Occipital lobe (tissue), 2 donors: ENCODE measurements around the gene ACADVL. TPM values are rescaled to one million over a fixed set of nuclear protein-coding genes. Genes with fewer than 3 reads are reported as not detected.
A peak's percentile ranks its signal among the peaks of the same experiment; 100 is the strongest.

Source experiments
- DNase-seq: peaks from one replicate; lab custom pipeline; 2025; lab: John Stamatoyannopoulos, UW
- total RNA-seq: library from RNA; depleted of rRNA; stranded (reverse); fragments of >200 nt; gene quantifications from one replicate; pipeline ENCODE4 v1.2.3, GENCODE V29; 2014

ACADVL gene
- total RNA-seq, 1 donor from 2014 or later: 77.2 TPM

DNA sequence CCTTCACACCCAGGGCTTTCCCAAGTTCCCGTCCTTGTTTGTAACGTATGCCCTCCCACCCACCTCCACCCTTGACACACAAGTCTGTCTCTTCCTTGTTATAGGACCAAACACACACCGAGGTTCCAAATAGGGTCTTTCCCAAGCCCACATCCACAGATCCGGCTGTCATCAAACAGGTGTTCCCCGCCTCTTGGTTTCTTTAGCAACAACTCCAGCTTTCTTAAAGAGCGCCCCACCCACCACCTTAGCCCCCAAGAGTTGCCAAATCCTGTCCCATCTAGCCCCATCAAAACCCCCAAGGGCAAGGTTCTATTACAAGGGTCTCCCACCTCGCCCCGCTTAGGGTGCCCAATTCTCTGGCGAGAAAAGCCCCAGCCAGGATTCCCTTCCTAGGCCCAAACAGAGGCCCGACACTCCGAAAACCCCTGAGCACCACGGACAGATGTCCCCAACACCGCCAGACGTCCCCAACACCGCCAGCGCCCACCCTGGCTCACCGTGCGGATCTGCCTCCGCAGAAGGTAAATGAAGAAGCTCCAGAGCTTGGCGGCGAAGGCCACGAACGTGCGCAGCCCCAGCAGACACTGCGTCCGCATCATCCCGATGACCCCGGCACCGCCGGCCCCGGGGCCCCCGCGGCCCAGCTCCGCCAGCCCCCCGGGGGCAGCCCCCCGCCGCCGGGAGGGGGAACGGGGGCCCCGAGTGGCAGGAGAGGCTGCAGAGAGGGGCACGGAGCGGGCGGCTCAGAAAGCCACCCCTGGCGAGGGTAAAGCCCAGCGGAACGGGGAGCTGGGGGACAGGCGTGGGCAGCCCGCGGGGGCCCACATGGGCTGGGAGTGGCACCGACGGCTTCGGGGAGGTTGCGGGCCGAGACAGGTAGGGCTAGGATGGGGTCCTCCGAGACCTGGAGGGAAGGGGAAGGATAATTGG, 31.2 kb downstream of the ACADVL start:
- DNase-seq: no peak

GRCh38 chr17:7251661-7252175, 32.0 kb downstream of the ACADVL start, which contains the start of gene CTDNEP1:
Gene CTDNEP1 (minus strand): TSS chr17:7251734. CDS start chr17:7251296, 438 bp downstream.
- DNase-seq: peak; percentile 97

DNA sequence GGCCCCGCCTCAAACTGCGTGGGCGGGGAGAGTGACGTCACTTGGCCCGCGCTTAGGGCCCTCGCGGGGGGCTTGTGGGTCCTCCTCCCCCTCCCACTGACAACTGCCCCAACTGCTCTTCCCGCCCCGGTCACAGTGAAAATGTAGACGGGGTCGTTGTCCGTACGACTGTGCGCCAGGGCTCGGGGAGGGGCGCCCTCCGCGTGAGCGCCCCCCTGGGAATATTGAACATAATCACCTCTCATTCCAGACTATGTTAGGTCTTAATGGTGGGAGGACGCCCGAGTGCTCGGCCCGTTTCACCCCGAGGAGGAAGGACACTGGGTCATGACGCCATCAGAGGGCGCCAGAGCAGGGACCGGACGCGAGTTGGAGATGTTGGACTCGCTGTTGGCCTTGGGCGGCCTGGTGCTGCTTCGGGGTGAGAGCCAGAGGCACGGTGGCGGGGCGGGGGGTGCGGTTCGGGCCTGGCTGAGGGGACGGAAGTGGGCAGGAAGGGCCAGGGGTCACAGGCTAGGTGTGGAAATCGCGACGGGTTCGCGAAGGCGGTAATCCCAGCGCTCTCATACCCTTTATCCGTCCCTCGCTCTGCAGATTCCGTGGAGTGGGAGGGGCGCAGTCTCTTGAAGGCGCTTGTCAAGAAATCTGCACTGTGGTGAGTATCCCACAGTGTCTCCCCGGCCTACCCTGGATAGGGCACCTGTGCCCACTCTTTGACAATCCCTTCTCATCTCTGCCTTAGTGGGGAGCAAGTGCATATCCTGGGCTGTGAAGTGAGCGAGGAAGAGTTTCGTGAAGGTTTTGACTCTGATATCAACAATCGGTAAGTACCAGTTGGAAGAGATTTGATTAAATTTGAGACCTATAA, 32.7 kb downstream of the ACADVL start, which contains the start of gene ELP5:
ELP5 (plus strand) TSS at position 40 of the 868 bp plus-strand sequence; CDS start at position 376, 336 bp downstream.
- DNase-seq: peak; percentile 87

- DNase-seq: no peak
These were observed 33.3 kb downstream of the ACADVL start for GRCh38 chr17:7253082-7253481.

GRCh38 chr17:7254511-7254910, 34.8 kb downstream of the ACADVL start:
- no peak for DNase-seq

DNA sequence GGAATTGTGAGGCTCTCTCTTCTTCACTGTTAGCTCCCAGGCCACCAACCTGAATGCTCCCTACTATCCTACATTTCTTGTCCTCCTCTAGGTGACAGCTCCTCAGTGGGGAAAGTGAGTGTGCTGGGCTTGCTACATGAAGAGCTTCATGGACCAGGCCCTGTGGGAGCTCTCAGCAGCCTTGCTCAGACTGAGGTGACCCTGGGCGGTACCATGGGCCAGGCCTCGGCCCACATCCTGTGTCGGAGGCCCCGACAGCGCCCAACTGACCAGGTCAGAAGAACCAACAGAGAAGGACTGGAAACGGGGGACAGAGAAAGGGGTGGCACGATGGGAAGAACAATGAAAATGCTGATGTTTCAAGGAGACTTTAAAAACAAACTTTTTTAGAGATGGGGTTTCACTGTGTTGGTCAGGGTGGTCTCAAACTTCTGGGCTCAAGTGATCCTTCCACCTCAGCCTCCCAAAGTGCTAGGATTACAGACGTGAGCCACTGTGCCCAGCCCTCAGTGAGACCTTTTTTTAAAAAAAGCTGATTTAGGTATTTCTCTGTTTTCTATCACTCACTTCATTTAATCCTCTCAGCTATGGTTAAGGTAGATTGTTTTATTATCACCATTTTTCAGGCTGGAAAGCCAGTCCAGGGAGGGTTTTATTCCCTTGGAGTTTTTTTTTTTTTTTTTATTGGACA, 37.2 kb downstream of the ACADVL start:
- no peak for DNase-seq

- no peak for DNase-seq
These were observed 39.2 kb downstream of the ACADVL start for GRCh38 chr17:7258731-7259554.

DNA sequence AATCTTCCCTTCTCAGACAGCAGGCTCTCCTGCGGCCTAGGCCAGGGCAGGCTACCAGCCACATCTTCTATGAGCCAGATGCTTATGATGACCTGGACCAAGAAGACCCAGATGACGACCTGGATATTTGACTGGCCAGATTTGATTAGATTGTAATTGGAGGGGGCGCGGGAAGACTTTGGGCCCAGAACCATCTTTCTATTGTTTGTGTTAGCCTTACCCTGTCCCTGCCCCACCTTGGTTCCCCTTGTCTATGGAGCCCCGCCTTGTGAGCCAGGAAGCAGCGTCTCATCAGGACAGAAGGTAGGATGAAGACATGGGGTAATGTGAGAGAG, 39.8 kb downstream of the ACADVL start:
- no peak for DNase-seq

- DNase-seq: no peak
These were observed 40.4 kb downstream of the ACADVL start for GRCh38 chr17:7260151-7260550.

- no peak for DNase-seq
These were observed 41.1 kb downstream of the ACADVL start for GRCh38 chr17:7260651-7261378.

DNA sequence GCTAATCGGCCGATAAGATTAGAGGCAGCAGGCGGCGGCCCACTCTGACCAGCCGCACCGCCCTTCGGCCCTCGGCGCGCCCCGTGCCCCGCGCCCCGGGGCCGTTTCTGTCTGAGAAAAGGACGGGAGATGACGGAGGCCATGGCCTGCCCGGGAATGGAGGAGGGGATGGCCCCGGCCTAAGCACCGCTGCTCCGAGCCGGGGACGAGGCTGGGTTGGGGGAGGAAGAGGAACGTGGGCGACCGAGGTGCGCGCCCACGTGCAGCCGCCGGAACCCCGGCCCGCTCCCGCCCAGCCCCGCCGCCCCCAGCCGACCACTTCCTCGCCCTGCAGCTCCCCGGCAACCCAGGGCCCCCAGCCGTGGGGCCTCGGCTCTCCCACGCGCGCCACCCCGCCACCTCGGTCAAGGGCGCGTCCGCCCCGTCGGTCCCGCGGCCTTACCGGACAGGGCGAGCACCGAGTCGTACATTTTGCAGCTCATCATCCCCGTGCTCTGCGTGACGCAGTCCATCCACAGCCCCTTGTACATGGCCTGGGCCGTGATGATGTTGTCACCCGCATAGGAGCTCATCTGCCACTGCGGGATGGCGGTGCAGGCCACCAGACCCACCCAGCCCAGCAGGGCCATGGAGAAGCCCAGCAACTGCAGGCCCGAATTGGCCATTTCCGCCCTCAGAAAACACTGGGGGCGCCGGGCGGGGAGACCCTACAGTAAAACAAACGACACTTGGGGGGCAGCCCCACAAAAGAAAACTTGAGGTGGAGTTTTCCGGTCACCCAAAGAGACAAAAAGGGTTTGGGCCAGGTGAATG, 41.8 kb downstream of the ACADVL start:
- no peak for DNase-seq

GRCh38 chr17:7262192-7262934, 42.6 kb downstream of the ACADVL start, which contains the start of gene CLDN7:
Gene CLDN7 (minus strand): TSS chr17:7262478. CDS start chr17:7262043, 435 bp downstream.
- DNase-seq: no peak

- no peak for DNase-seq
These were observed 43.4 kb downstream of the ACADVL start for GRCh38 chr17:7262935-7263800.

- DNase-seq: no peak
These were observed 44.0 kb downstream of the ACADVL start for GRCh38 chr17:7263801-7264078.

DNA sequence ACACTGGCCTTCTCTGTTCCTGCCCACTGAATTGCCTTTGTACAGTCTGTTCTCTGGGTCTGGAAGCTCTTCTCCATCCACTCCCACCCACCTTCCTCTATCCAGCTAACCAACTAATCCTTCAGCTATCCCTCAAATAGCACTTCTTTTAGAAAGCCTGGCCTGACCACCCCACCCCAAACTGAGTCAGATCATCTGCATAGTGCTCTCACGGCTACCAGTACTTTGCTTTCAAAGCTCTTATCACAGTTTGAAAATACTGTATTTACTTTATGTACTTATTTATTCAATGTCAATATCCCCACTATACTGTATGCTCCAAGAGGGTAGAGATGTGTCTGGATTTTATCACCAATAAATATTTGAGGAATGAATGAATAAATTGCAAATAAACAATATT, 47.0 kb downstream of the ACADVL start:
- no peak for DNase-seq
